Osteocyte (in vitro differentiated cells): Measurements from ENCODE around the gene TEAD3. TPM values are rescaled to one million over a fixed set of nuclear protein-coding genes. Genes with fewer than 3 reads are reported as not detected.
"Not testable (repeated sequence)": the region's sequence is repeated elsewhere in the genome, so short reads cannot be mapped to it uniquely, and the experiment has no call there.

Experiments used
- DNase-seq: peaks from one replicate; pipeline ENCODE4 v3.0.0; 2021; ENCODE audit warnings: mixed read lengths; ENCODE audit not compliant: unreplicated experiment; ENCODE audit errors: extremely low spot score
- H3K27ac Mint-ChIP-seq: one replicate; pipeline ENCODE4 v1.8.0; 2021; ENCODE audit warnings: mild to moderate bottlenecking, mixed read lengths; ENCODE audit not compliant: unreplicated experiment
- H3K27me3 Mint-ChIP-seq: one replicate; pipeline ENCODE4 v1.8.0; 2021; ENCODE audit warnings: mixed read lengths; ENCODE audit not compliant: unreplicated experiment
- H3K36me3 Mint-ChIP-seq: one replicate; pipeline ENCODE4 v1.8.0; 2021; ENCODE audit warnings: mixed read lengths; ENCODE audit not compliant: unreplicated experiment
- H3K4me1 Mint-ChIP-seq: one replicate; pipeline ENCODE4 v1.8.0; 2021; ENCODE audit warnings: mixed read lengths; ENCODE audit not compliant: unreplicated experiment
- H3K4me3 Mint-ChIP-seq: one replicate; pipeline ENCODE4 v1.8.0; 2021; ENCODE audit warnings: mild to moderate bottlenecking, moderate library complexity, mixed read lengths; ENCODE audit not compliant: unreplicated experiment
- H3K9me3 Mint-ChIP-seq: one replicate; pipeline ENCODE4 v1.8.0; 2021; ENCODE audit warnings: mixed read lengths; ENCODE audit not compliant: unreplicated experiment
- CTCF ChIP-seq: fragments of 200-600 bp; sonication (generic); IDR thresholded peaks from 2 replicates; pipeline ENCODE4 v1.5.0; 2021; ENCODE audit warnings: antibody characterized with exemption, mild to moderate bottlenecking, moderate library complexity
- total RNA-seq: library from RNA; stranded (reverse); gene quantifications from 2 replicates; pipeline ENCODE4 v1.2.1, GENCODE V29; 2021

The TEAD3 gene
- total RNA-seq, 1 donor from 2014 or later, result 44.8 TPM

- no peaks in the 10 kb centered on the region for H3K4me1 Mint-ChIP-seq
- H3K4me3 Mint-ChIP-seq, result no peak overlapping the region
- H3K9me3 Mint-ChIP-seq, result no peaks in the 10 kb centered on the region
- no peak for DNase-seq
- H3K27me3 Mint-ChIP-seq, result no peaks in the 10 kb centered on the region
- no peaks in the 10 kb centered on the region for H3K36me3 Mint-ChIP-seq
- no peak for TF ChIP-seq CTCF
- H3K27ac Mint-ChIP-seq, result no peak overlapping the region
Observed at GRCh38 chr6:35435074-35435837, 61.6 kb downstream of the TEAD3 start.

- H3K27ac Mint-ChIP-seq, H3K27me3 Mint-ChIP-seq, H3K4me3 Mint-ChIP-seq, H3K9me3 Mint-ChIP-seq, DNase-seq, H3K36me3 Mint-ChIP-seq: not testable (repeated sequence)
- H3K4me1 Mint-ChIP-seq, result peaks cover 17% of the 10 kb centered on the region
Observed at GRCh38 chr6:35432702-35433101, 64.2 kb downstream of the TEAD3 start.

- Mint-ChIP-seq H3K27ac (no peak overlapping the region), H3K4me1 (peaks cover 22% of the 10 kb centered on the region), H3K36me3 (peaks cover 6% of the 10 kb centered on the region), H3K27me3 (no peaks in the 10 kb centered on the region), H3K9me3 (no peaks in the 10 kb centered on the region), H3K4me3 (no peak overlapping the region)
- DNase-seq, result no peak
- no peak for TF ChIP-seq CTCF
Observed at GRCh38 chr6:35432291-35432690, 64.6 kb downstream of the TEAD3 start.

GRCh38 chr6:35429463-35429862 lies 67.4 kb downstream of the TEAD3 start:
- Mint-ChIP-seq H3K36me3 (peaks cover 15% of the 10 kb centered on the region), H3K4me3 (no peak overlapping the region), H3K9me3 (no peaks in the 10 kb centered on the region), H3K27me3 (no peaks in the 10 kb centered on the region), H3K27ac (peak overlapping the region; percentile 92), H3K4me1 (peaks cover 50% of the 10 kb centered on the region)
- no peak for TF ChIP-seq CTCF
- DNase-seq, result no peak

GRCh38 chr6:35428421-35429149 lies 68.3 kb downstream of the TEAD3 start:
- DNase-seq, result no peak
- TF ChIP-seq CTCF, result no peak
- Mint-ChIP-seq H3K36me3 (peaks cover 15% of the 10 kb centered on the region), H3K4me3 (peak overlapping the region; percentile 62), H3K27ac (peak overlapping the region; percentile 92), H3K9me3 (no peaks in the 10 kb centered on the region), H3K4me1 (peaks cover 52% of the 10 kb centered on the region), H3K27me3 (no peaks in the 10 kb centered on the region)
